Activated CD4-positive, alpha-beta T cell treated with anti-CD3 and anti-CD28 coated beads, Interleukin-2, amount 10 ng/mL, durations not matched to agents 7 days and 5 days (primary cell): ENCODE measurements around the gene YWHAH. TPM values are rescaled to one million over a fixed set of nuclear protein-coding genes. Genes with fewer than 3 reads are reported as not detected.

Experiments
- CTCF ChIA-PET: fragments of 350-600 bp; sonication (Branson Sonifier 250); formaldehyde crosslinking; loops from one replicate; lab custom pipeline; 2021; ENCODE audit warnings: antibody characterized with exemption; lab: Charles Lee
- POLR2A ChIA-PET: fragments of 350-600 bp; sonication (Branson Sonifier 250); formaldehyde crosslinking; loops from one replicate; lab custom pipeline; 2021; ENCODE audit warnings: antibody characterized with exemption; lab: Charles Lee
- DNase-seq: peaks from one replicate; pipeline ENCODE4 v3.0.0-alpha.2; 2020
- H3K27ac Mint-ChIP-seq: one replicate; pipeline ENCODE4 v1.8.0; 2021; ENCODE audit warnings: mild to moderate bottlenecking, moderate library complexity, mixed read lengths
- H3K27me3 Mint-ChIP-seq: one replicate; pipeline ENCODE4 v1.8.0; 2021; ENCODE audit warnings: mixed read lengths
- H3K36me3 Mint-ChIP-seq: one replicate; pipeline ENCODE4 v1.8.0; 2021; ENCODE audit warnings: low read depth, mixed read lengths
- H3K4me1 Mint-ChIP-seq: one replicate; pipeline ENCODE4 v1.8.0; 2021; ENCODE audit warnings: mixed read lengths
- H3K4me3 Mint-ChIP-seq: one replicate; pipeline ENCODE4 v1.8.0; 2021; ENCODE audit warnings: mild to moderate bottlenecking, moderate library complexity, mixed read lengths
- H3K9me3 Mint-ChIP-seq: one replicate; pipeline ENCODE4 v1.8.0; 2021; ENCODE audit warnings: mixed read lengths
- total RNA-seq, 2 experiments: library from RNA; stranded (reverse); gene quantifications; one replicate each; pipeline ENCODE4 v1.2.3, GENCODE V29; 2021

Gene YWHAH
- total RNA-seq, 2 experiments from 2014 or later, result 182 to 190 TPM

DNA sequence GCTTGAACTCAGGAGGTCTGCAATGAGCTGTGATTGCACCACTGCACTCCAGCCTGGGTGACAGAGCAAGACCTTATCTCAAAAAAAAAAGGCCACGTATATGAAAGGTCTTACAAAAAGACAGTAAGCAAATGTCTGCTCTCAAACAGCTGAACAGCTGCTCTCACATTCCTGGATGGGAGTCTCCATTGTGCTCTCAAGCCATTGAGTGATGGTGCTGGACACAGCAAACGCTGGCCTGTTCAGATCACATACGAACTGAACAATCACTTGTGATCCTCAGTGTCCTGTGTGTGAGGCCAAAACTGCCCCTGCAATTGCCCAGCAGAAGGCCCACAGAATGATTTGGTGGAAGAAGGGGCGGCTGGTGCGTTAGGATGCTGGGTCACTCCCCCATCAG, 34.4 kb upstream of the YWHAH start:
- CTCF ChIA-PET, result interaction anchor here (0.6 kb wide), 1 partner anchor 353 kb away, joined by 3 read pairs; no protein-coding TSS in a partner anchor
- no peak for DNase-seq
- POLR2A ChIA-PET, result no interaction called here
- Mint-ChIP-seq H3K9me3 (no peaks in the 10 kb centered on the region), H3K36me3 (peaks cover 9% of the 10 kb centered on the region), H3K4me3 (no peak overlapping the region), H3K27me3 (no peaks in the 10 kb centered on the region), H3K27ac (no peak overlapping the region), H3K4me1 (no peaks in the 10 kb centered on the region)

DNA sequence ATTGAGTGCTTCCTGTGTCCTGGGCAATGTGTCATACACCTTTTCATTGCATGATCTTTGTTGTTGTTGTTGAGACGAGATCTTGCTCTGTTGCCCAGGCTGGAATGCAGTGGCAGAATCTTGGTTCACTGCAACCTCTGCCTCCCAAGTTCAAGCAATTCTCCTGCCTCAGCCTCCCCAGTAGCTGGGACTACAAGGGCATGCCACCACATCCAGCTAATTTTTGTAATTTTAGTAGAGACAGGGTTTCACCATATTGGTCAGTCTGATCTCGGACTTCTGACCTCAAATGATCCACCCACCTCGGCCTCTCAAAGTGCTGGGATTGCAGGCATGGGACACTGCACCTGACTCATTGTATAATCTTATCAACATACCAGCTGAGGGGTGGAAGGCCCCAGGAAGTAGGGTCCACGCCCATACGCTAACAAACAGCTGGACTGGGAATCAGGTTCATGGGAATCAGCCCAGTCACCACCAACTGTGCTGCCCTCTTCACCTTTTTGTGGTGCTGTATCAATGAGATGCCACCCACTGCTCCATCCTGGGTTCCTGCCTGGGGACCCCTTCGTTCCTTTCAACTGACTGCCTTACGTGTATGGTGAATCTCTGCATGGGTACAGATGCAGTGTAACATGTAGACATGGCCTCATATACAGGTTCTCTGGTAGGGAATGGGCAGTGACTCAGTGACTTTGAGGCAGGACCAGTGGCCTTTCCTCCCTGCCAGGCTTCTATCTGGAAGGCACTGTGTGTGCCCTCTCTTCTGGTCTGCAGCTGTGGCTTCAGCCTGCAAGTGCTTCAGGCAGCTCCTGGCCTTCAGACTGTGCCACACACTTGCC, 32.5 kb upstream of the YWHAH start:
- H3K4me3 Mint-ChIP-seq, result no peak overlapping the region
- H3K36me3 Mint-ChIP-seq, result peaks cover 6% of the 10 kb centered on the region
- peaks cover 2% of the 10 kb centered on the region for H3K4me1 Mint-ChIP-seq
- ChIA-PET CTCF (no interaction called here), POLR2A (no interaction called here)
- H3K27me3 Mint-ChIP-seq, result no peaks in the 10 kb centered on the region
- no peak for DNase-seq
- H3K9me3 Mint-ChIP-seq, result no peaks in the 10 kb centered on the region
- no peak overlapping the region for H3K27ac Mint-ChIP-seq

DNA sequence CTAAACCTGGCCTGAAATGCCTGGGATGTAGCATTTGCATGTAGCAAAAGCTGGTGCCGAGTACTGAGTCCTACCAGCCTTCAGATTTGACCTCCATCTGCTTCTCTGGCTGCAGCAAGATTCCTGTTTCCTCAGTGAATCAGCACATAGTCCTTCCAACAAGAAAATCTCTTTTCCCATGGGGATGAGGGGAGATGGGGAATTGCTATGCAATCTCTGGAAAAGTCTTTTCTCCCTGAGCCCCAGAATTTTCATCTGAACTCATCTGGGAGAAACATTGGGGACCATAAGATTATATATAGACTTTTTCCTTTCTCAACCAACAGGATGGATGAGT, 32.0 kb upstream of the YWHAH start:
- ChIA-PET CTCF (no interaction called here), POLR2A (no interaction called here)
- Mint-ChIP-seq H3K27me3 (no peaks in the 10 kb centered on the region), H3K9me3 (no peaks in the 10 kb centered on the region), H3K27ac (no peak overlapping the region), H3K4me1 (peaks cover 8% of the 10 kb centered on the region), H3K36me3 (peaks cover 6% of the 10 kb centered on the region), H3K4me3 (no peak overlapping the region)
- no peak for DNase-seq

DNA sequence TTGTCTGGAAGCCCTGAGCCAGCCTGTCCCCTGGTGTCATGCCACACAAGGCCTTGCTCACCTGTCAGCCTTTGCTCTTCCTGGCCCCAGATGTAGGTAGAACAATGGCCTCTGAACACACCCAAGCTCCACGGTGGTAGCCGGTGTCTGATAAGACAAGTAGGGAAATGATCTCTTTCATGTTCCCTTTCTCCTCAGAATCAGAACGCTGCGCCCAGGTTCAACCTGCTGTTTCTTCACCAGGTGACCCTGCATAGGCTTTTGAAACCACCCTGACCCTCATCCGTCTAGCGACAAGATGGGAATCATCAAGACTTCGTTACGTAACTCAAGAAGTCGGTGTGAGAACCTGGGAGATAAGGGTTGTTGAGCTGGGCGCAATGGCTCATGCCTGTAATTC, 28.7 kb upstream of the YWHAH start:
- Mint-ChIP-seq H3K4me3 (no peak overlapping the region), H3K27me3 (no peaks in the 10 kb centered on the region), H3K4me1 (peaks cover 12% of the 10 kb centered on the region), H3K36me3 (no peaks in the 10 kb centered on the region), H3K27ac (no peak overlapping the region), H3K9me3 (no peaks in the 10 kb centered on the region)
- CTCF ChIA-PET, result no interaction called here
- DNase-seq, result no peak
- POLR2A ChIA-PET, result interaction anchor here (0.6 kb wide), 1 partner anchor 286 kb away, joined by 4 read pairs; no protein-coding TSS in a partner anchor

DNA sequence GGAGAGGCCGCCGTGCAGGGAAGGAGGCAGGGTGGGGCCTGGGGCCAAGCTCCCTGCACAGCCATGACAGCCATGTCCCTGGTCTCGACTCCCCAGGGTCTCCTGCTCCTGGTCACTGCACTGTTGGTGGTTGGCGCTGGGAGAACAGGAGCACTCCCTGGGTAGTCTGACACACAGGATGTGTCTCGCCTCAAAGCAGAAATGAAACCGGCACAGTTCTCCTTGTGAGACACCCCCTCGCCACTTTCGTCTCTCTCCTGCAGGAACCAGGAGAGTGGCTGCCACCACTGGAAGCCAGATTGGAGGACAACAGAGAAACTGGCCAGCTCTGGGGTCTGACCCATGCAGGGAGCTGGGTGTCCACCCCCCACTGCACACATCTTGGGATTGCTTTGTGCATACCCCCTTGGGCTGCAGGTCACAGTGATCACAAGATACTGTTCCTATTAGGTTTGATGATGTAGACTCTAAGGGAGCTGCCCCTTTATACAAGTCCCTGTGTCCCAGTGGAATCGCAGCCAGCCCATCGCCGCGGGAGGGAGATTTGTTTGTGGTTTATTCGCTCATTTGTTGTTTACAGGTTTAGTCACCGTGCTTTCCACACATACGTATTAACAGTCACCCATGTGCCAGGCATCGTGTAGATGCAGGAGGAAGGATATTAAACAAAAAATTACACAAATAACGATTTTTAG, 27.0 kb upstream of the YWHAH start:
- Mint-ChIP-seq H3K36me3 (no peaks in the 10 kb centered on the region), H3K4me3 (no peak overlapping the region), H3K27ac (no peak overlapping the region), H3K27me3 (no peaks in the 10 kb centered on the region), H3K9me3 (no peaks in the 10 kb centered on the region), H3K4me1 (peaks cover 13% of the 10 kb centered on the region)
- ChIA-PET CTCF (interaction anchor here (0.6 kb wide), 1 partner anchor 162 kb away, joined by 5 read pairs; no protein-coding TSS in a partner anchor), POLR2A (no interaction called here)
- no peak for DNase-seq

DNA sequence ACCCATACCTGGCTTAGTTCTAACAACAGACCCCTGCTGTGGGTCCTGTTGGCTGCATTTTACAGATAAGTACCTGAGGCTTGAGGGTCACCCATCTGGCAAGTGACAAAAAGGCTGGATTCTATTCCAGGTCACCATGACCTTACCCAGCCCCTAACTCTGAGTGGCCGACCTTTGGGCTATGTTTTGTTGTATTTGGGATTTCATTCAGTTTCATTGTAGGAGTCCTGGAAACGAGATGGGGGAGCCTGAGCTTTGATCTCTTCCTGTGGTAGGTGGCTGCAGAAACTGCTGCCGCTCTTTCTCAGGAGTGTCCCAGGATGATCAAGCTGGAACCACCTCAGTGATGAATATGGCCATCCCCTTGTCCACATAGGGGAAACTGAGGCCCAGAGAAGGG, 24.6 kb upstream of the YWHAH start:
- peaks cover 22% of the 10 kb centered on the region for H3K4me1 Mint-ChIP-seq
- no peak for DNase-seq
- no peaks in the 10 kb centered on the region for H3K9me3 Mint-ChIP-seq
- CTCF ChIA-PET, result no interaction called here
- POLR2A ChIA-PET, result no interaction called here
- no peak overlapping the region for H3K4me3 Mint-ChIP-seq
- H3K27ac Mint-ChIP-seq, result no peak overlapping the region
- no peaks in the 10 kb centered on the region for H3K36me3 Mint-ChIP-seq
- no peaks in the 10 kb centered on the region for H3K27me3 Mint-ChIP-seq

DNA sequence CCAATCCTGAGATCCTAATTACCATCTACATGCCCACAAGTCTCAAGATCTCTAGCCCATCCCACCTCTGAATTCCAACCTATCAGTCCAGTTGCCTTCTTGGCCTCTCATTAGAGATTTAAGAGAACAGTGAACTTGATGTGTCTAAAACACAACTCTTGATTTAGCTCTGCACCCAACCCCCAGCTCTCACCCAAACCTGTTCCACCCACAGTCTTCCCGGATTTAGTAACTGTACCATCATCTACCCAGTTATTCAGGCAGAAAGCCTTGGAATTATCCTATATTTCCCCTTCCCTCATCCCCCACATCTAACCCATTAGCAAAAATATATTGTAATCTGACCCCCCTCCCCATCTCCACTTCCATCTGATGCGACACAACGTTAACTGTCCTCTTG, 24.0 kb upstream of the YWHAH start:
- Mint-ChIP-seq H3K9me3 (no peaks in the 10 kb centered on the region), H3K36me3 (no peaks in the 10 kb centered on the region), H3K27ac (no peak overlapping the region), H3K27me3 (peaks cover 5% of the 10 kb centered on the region), H3K4me3 (no peak overlapping the region), H3K4me1 (peaks cover 22% of the 10 kb centered on the region)
- no peak for DNase-seq
- ChIA-PET POLR2A (no interaction called here), CTCF (no interaction called here)

DNA sequence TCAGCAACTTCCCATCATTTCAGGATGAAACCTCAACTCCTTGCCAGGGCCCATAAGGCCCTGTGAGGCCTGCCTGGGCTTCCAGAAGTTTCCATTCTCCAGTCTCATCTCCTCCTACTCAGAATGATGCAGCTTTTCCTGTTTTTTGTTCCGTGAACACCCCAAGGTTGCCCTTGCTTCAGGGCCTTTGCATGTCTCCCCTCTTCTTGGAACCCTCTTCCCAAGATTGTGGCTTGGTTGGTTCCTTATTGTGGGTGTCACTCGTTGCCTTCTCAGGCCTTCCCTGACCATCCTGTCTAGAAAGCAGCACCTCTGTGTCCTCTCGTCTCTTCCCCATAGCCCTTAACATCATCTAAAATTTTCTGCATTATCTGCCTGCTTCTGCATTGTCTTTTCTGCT, 23.2 kb upstream of the YWHAH start:
- POLR2A ChIA-PET, result no interaction called here

DNA sequence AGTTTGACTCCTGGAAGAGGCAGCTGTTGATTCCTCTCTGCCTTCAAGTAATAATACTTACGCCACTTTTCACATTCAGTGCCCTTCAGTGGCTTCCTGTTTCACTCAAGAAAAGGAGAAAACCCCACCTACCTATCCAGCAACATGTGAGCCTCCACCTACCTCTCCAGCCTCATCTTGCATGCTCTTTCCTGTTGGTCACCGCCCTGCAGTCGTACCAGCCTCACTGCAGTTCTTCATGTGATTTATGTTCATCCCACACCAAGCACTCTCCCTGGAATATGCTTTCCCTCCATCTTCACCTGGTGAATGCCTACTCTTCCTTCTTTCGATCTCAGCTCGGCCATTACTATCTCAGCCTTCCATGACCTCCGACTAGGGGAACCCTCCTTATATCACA, 21.8 kb upstream of the YWHAH start:
- Mint-ChIP-seq H3K9me3 (no peaks in the 10 kb centered on the region), H3K4me3 (no peak overlapping the region), H3K36me3 (no peaks in the 10 kb centered on the region), H3K27me3 (peaks cover 10% of the 10 kb centered on the region), H3K27ac (no peak overlapping the region), H3K4me1 (peaks cover 12% of the 10 kb centered on the region)
- POLR2A ChIA-PET, result interaction anchor here (0.6 kb wide), 1 partner anchor 19 kb away, joined by 3 read pairs; no protein-coding TSS in a partner anchor
- no peak for DNase-seq
- CTCF ChIA-PET, result no interaction called here

More for the DNA sequence above, 23.2 kb upstream of the YWHAH start:
- Mint-ChIP-seq H3K4me1 (peaks cover 22% of the 10 kb centered on the region), H3K27me3 (peaks cover 6% of the 10 kb centered on the region), H3K9me3 (no peaks in the 10 kb centered on the region), H3K36me3 (no peaks in the 10 kb centered on the region), H3K27ac (no peak overlapping the region), H3K4me3 (no peak overlapping the region)
- no peak for DNase-seq
- CTCF ChIA-PET, result no interaction called here

DNA sequence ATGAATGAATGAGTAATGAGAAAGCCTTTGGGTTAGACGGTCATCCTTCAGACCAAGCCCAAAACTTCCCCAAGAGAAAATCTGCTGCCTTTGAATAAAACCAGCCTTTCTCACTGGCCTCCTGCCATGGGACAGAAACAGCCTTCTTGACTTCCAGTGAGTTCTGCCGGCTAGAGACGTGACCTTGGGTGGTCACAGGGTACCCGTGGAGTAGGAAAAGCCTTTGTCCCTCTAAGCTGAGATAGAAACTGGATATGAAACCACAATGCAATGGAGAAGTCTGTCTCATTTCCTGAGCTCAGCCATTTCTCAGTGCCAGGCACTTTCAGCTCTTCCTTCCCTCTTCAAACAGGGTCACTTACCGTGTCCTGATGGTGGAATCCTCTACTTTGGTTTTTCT, 21.2 kb upstream of the YWHAH start:
- Mint-ChIP-seq H3K4me3 (no peak overlapping the region), H3K27ac (no peak overlapping the region), H3K36me3 (no peaks in the 10 kb centered on the region), H3K27me3 (peaks cover 12% of the 10 kb centered on the region), H3K4me1 (peaks cover 10% of the 10 kb centered on the region), H3K9me3 (no peaks in the 10 kb centered on the region)
- ChIA-PET CTCF (interaction anchor here (1.0 kb wide), 1 partner anchor 8 kb away, joined by 3 read pairs; no protein-coding TSS in a partner anchor), POLR2A (no interaction called here)
- DNase-seq, result no peak

DNA sequence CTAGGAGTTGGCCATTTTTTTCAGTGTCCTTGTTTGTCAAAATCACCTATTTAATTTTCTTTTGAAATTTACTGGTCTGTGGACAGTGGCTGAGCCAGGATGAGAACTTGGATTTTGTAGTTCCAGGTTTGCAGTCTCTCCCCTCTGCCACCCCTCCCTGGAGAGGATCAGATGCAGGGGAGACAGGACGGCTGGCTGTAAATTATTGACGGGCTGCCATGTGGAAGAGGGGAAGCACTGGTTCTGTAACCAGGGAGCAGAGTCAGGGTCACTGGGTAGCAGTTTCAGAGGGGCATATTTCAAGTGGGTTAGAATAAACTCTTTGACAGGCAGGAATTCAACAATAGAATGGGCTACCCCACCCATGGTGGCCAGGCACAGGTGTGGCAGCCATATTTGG, 20.6 kb upstream of the YWHAH start:
- peaks cover 14% of the 10 kb centered on the region for H3K27me3 Mint-ChIP-seq
- H3K27ac Mint-ChIP-seq, result no peak overlapping the region
- ChIA-PET CTCF (interaction anchor here (1.0 kb wide), 1 partner anchor 9 kb away, joined by 3 read pairs; no protein-coding TSS in a partner anchor), POLR2A (no interaction called here)
- H3K4me3 Mint-ChIP-seq, result no peak overlapping the region
- no peaks in the 10 kb centered on the region for H3K9me3 Mint-ChIP-seq
- no peaks in the 10 kb centered on the region for H3K36me3 Mint-ChIP-seq
- no peak for DNase-seq
- H3K4me1 Mint-ChIP-seq, result peaks cover 10% of the 10 kb centered on the region

DNA sequence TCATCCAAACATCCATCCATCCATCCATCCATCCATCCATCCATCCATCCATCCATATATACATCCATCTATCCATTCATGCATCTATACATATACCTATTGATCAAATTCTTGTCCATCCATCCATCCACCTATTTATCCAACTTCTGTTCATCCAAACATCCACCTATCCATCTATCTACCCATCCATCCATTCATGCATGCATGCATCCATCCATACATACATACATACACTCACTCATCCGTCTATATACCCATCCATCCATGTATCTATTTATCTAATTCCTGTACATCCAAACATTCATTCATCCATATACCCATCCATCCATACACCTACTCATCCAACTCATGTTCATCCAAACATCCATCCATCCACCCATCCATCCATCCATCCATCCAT, 19.3 kb upstream of the YWHAH start:
- Mint-ChIP-seq H3K27me3 (peaks cover 14% of the 10 kb centered on the region), H3K9me3 (no peaks in the 10 kb centered on the region), H3K36me3 (no peaks in the 10 kb centered on the region), H3K4me3 (no peak overlapping the region), H3K4me1 (peaks cover 10% of the 10 kb centered on the region), H3K27ac (no peak overlapping the region)
- no peak for DNase-seq
- ChIA-PET CTCF (no interaction called here), POLR2A (no interaction called here)

DNA sequence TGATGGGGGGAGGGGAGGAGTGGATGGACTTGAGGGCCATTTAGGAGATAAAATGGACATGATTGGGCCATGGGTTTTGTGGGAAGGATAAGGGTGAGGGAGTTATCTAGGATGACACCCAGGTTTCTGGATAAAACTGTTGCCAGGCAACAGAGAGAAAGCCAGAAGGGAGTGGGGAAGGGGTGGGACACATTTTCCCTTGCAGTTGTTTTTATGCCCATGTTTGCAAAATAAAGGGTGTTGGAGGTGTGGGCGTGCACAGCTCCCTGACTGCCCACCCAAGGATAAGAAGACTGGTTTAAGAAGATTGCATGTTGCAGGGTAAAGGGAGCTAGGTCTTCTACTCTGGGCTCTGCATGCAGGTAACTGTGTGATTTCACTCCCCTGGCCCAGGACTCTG, 18.3 kb upstream of the YWHAH start:
- no peak for DNase-seq
- Mint-ChIP-seq H3K36me3 (no peaks in the 10 kb centered on the region), H3K27ac (no peak overlapping the region), H3K4me3 (no peak overlapping the region), H3K9me3 (no peaks in the 10 kb centered on the region), H3K27me3 (peaks cover 14% of the 10 kb centered on the region), H3K4me1 (peaks cover 10% of the 10 kb centered on the region)
- ChIA-PET CTCF (interaction anchor here (0.6 kb wide), 1 partner anchor 29 kb away, joined by 4 read pairs; no protein-coding TSS in a partner anchor), POLR2A (no interaction called here)
